HL-60 (cell line): ENCODE results near the gene GTF3C5.
"Not testable (repeated sequence)": the region's sequence is repeated elsewhere in the genome, so short reads cannot be mapped to it uniquely, and the experiment has no call there.

ENCODE experiments used
- DNase-seq, 2 experiments: peaks; one replicate each; pipeline ENCODE4 v3.0.0-alpha.2; 2010 to 2020; ENCODE audit warnings: low read depth in 1 of 2, low spot score in 1 of 2
- H3K27ac ChIP-seq: fragments of 250-450 bp; sonication (Bioruptor Pico); replicated peaks from 2 replicates; pipeline ENCODE4 v1.5.1; 2020; ENCODE audit warnings: mild to moderate bottlenecking, moderate library complexity
- H3K27me3 ChIP-seq: fragments of 250-450 bp; sonication (Bioruptor Pico); 2 replicates; pipeline ENCODE4 v1.5.1; 2021; ENCODE audit warnings: mild to moderate bottlenecking, moderate library complexity; ENCODE audit not compliant: insufficient read depth, poor library complexity, severe bottlenecking
- H3K4me3 ChIP-seq: replicated peaks from 2 replicates; pipeline ENCODE4 v1.5.1; 2011; ENCODE audit warnings: mild to moderate bottlenecking, control low read depth, low read length; ENCODE audit not compliant: insufficient read depth
- GABPA ChIP-seq: IDR thresholded peaks from 2 replicates; pipeline ENCODE4 v1.6.1; 2012; ENCODE audit warnings: low read depth
- POLR2AphosphoS5 ChIP-seq: IDR thresholded peaks from 2 replicates; pipeline ENCODE4 v1.6.1; 2012; ENCODE audit warnings: low read depth
- REST ChIP-seq: IDR thresholded peaks from 2 replicates; pipeline ENCODE4 v1.6.1; 2012; ENCODE audit warnings: low read depth; ENCODE audit not compliant: insufficient replicate concordance
- SPI1 ChIP-seq: IDR thresholded peaks from 2 replicates; pipeline ENCODE4 v1.6.1; 2012; ENCODE audit warnings: low read depth, mild to moderate bottlenecking, borderline replicate concordance
- TF ChIP-seq, protein P1 (sequence below): IDR thresholded peaks from one replicate; pipeline ENCODE4 v1.5.1; 2011; ENCODE audit warnings: low read length, control low read depth, inconsistent platforms; ENCODE audit not compliant: insufficient read depth

The GTF3C5 gene

GRCh38 chr9:132995879-132996278 is 34.9 kb upstream of the GTF3C5 start:
- no peak for DNase-seq
- Histone ChIP-seq H3K4me3 (no peak overlapping the region), H3K27me3 (no peaks in the 10 kb centered on the region), H3K27ac (no peak overlapping the region)
- TF ChIP-seq POLR2AphosphoS5 (no peak), SPI1 (no peak), REST (no peak), GABPA (no peak)
- TF ChIP-seq, protein P1, sequence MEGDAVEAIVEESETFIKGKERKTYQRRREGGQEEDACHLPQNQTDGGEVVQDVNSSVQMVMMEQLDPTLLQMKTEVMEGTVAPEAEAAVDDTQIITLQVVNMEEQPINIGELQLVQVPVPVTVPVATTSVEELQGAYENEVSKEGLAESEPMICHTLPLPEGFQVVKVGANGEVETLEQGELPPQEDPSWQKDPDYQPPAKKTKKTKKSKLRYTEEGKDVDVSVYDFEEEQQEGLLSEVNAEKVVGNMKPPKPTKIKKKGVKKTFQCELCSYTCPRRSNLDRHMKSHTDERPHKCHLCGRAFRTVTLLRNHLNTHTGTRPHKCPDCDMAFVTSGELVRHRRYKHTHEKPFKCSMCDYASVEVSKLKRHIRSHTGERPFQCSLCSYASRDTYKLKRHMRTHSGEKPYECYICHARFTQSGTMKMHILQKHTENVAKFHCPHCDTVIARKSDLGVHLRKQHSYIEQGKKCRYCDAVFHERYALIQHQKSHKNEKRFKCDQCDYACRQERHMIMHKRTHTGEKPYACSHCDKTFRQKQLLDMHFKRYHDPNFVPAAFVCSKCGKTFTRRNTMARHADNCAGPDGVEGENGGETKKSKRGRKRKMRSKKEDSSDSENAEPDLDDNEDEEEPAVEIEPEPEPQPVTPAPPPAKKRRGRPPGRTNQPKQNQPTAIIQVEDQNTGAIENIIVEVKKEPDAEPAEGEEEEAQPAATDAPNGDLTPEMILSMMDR = no peak

DNA sequence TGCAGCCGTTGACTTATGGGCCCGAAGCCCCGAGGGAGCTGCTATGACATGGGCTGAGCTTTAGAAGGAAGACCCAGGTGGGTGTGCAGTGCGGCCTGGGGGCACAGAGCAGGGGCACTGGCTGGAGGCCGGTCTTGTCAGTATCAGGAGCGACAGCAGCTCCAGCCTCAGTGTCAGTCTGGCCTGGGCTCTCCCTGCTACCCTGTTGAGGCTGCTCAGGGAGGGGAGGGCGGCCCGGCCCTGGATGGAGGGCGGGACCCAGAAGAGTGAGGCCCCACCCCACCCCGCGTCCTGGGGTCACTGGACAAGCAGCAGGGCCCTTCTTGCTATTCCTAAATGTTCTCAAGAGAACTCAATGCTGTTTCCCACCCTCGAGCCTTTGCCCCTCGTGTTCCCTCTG is 34.3 kb upstream of the GTF3C5 start:
- no peaks in the 10 kb centered on the region for H3K27me3 ChIP-seq
- no peak overlapping the region for H3K27ac ChIP-seq
- DNase-seq = no peak
- TF ChIP-seq, protein P1 = no peak
- no peak for TF ChIP-seq REST
- no peak for TF ChIP-seq GABPA
- no peak for TF ChIP-seq POLR2AphosphoS5
- TF ChIP-seq SPI1 = no peak
- no peak overlapping the region for H3K4me3 ChIP-seq

DNA sequence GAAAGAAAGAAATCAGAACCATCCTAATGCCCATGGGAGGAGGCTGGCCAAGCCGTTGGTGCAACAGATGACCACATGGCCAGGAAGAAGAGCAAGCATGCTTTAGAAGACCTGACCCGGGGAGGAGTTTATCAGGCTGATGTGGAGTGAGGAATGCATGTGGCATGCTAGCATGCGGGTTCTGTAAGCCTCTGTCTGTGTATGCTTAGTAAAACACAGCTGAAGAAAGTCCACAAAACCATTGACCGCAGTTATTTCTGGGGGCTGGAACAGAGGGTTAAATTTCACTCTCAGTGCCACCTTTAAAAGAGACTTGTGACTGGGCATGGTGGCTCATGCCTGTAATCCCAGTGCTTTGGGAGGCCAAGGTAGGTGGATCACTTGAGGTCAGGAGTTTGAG is 33.2 kb upstream of the GTF3C5 start:
- H3K27ac ChIP-seq = no peak overlapping the region

DNA sequence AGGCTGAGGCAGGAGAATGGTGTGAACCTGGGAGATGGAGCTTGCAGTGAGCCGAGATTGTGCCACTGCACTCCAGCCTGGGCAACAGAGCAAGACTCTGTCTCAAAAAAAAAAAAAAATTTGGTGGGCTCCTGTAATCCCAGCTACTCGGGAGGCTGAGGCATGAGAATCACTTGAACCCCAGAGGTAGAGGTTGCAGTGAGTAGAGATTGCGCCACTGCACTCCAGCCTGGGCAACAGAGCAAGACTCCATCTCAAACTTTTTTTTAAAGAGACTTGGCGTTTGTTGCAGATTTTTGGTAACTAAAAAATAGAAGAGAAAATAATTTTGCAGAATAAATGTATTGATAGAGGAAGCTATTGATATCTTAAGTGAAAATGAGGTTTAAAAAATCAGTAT is 32.6 kb upstream of the GTF3C5 start:
- not testable (repeated sequence) for H3K27ac ChIP-seq, H3K4me3 ChIP-seq, H3K27me3 ChIP-seq, DNase-seq

More for the DNA sequence above, 33.2 kb upstream of the GTF3C5 start:
- TF ChIP-seq POLR2AphosphoS5 (no peak), SPI1 (no peak), GABPA (no peak), REST (no peak)
- TF ChIP-seq, protein P1 = no peak
- Histone ChIP-seq H3K4me3 (no peak overlapping the region), H3K27me3 (no peaks in the 10 kb centered on the region)
- DNase-seq = no peak
